HCT116 (cell line): ENCODE data around the gene PLPP7. TPM values are rescaled to one million over a fixed set of nuclear protein-coding genes. Genes with fewer than 3 reads are reported as not detected.

Experiments
- ATAC-seq: fragments of 200-7000 bp; cut with Tn5 transposase; 2 replicates; pipeline ENCODE4 v1.9.1; 2020; ENCODE audit warnings: mild to moderate bottlenecking, moderate library complexity
- BruUV-seq: library from RNA; stranded (reverse); fragments of 400-500 nt; replicated peaks from 2 replicates; lab custom pipeline; 2021; lab: Mats Ljungman, UMichigan
- CTCF ChIA-PET: fragments of 300-600 bp; sonication (Branson Sonifier 250); formaldehyde crosslinking; loops from one replicate; lab custom pipeline; 2021; ENCODE audit warnings: antibody characterized with exemption; lab: Charles Lee
- POLR2A ChIA-PET: fragments of 300-600, 350-600 bp; sonication (Branson Sonifier 250); formaldehyde crosslinking; loops from one replicate; lab custom pipeline; 2021; ENCODE audit warnings: antibody characterized with exemption; lab: Charles Lee
- RAD21 ChIA-PET, 2 experiments: fragments of 300-600 bp; sonication (Branson Sonifier 250); formaldehyde crosslinking; loops; one replicate each; lab custom pipeline; 2023; ENCODE audit warnings: low total read pairs in 2 of 2; ENCODE audit not compliant: uncharacterized antibody in 2 of 2, unreplicated experiment in 2 of 2, low non-redundant PET in 1 of 2; lab: Charles Lee
- DNase-seq: peaks from one replicate; pipeline ENCODE4 v3.0.0-alpha.2; 2010; ENCODE audit warnings: low read depth, low spot score
- H2AFZ ChIP-seq: fragments of 200-600 bp; shearing (Covaris generic), sonication (generic); 2 replicates; pipeline ENCODE4 v1.6.1; 2017; ENCODE audit warnings: low read depth, mixed run types, mixed read lengths, antibody characterized with exemption, low read length; ENCODE audit not compliant: poor library complexity, severe bottlenecking
- H3K27ac ChIP-seq: 2 replicates; pipeline ENCODE4 v1.5.1; 2012; ENCODE audit warnings: low read depth, low read length
- H3K27me3 ChIP-seq: fragments of 200-600 bp; sonication (generic); 2 replicates; pipeline ENCODE4 v1.6.1; 2016; ENCODE audit warnings: mixed run types, low read length, mixed read lengths; ENCODE audit not compliant: insufficient read depth
- H3K36me3 ChIP-seq, 2 experiments: fragments of 200-500 bp in 1 of 2; fragments of 200-600 bp in 1 of 2; sonication (Bioruptor generic) in 1 of 2; sonication (generic) in 1 of 2; 2 replicates each; pipeline versions ENCODE4 v1.5.1 to v1.6.1; 2014 to 2016; ENCODE audit warnings: low read length in 2 of 2, inconsistent platforms in 1 of 2, mixed read lengths in 1 of 2, mixed run types in 1 of 2; ENCODE audit not compliant: insufficient read depth in 2 of 2, control insufficient read depth in 1 of 2
- H3K4me1 ChIP-seq, 2 experiments: fragments of 200-600 bp in 1 of 2; sonication (generic) in 1 of 2; 2 replicates each; pipeline versions ENCODE4 v1.5.1 to v1.6.1; 2012 to 2017; ENCODE audit warnings: low read length in 2 of 2, inconsistent platforms in 1 of 2, mild to moderate bottlenecking in 1 of 2, mixed read lengths in 1 of 2, mixed run types in 1 of 2, moderate library complexity in 1 of 2; ENCODE audit not compliant: insufficient read depth in 2 of 2, control insufficient read depth in 1 of 2
- H3K4me2 ChIP-seq: fragments of 200-600 bp; sonication (generic); 2 replicates; pipeline ENCODE4 v1.6.1; 2017; ENCODE audit warnings: mixed run types, low read length, mixed read lengths
- H3K4me3 ChIP-seq, 2 experiments: fragments of 200-600 bp in 1 of 2; sonication (generic) in 1 of 2; replicated peaks in 1 of 2; 2 replicates each; pipeline ENCODE4 v1.5.1; 2011 to 2016; ENCODE audit warnings: low read length in 2 of 2, control low read depth in 1 of 2, low read depth in 1 of 2, mild to moderate bottlenecking in 1 of 2, mixed read lengths in 1 of 2, mixed run types in 1 of 2
- H3K79me2 ChIP-seq: fragments of 200-600 bp; sonication (generic); 2 replicates; pipeline ENCODE4 v1.6.1; 2017; ENCODE audit warnings: mild to moderate bottlenecking, mixed run types, low read length, moderate library complexity, mixed read lengths; ENCODE audit not compliant: insufficient read depth
- H3K9ac ChIP-seq: fragments of 200-600 bp; sonication (generic); 2 replicates; pipeline ENCODE4 v1.6.1; 2016; ENCODE audit warnings: low read length, mixed read lengths
- H3K9me2 ChIP-seq: fragments of 200-600 bp; sonication (generic), shearing (Covaris generic); 2 replicates; pipeline ENCODE4 v1.6.1; 2017; ENCODE audit warnings: mixed run types, mild to moderate bottlenecking, moderate library complexity; ENCODE audit not compliant: insufficient read depth
- H3K9me3 ChIP-seq, 2 experiments: fragments of 200-500 bp in 1 of 2; fragments of 200-600 bp in 1 of 2; sonication (Bioruptor generic) in 1 of 2; sonication (generic) in 1 of 2; 2 replicates each; pipeline ENCODE4 v1.6.1; 2014 to 2017; ENCODE audit warnings: low read length in 2 of 2, mixed read lengths in 2 of 2, inconsistent platforms in 1 of 2, low read depth in 1 of 2, mild to moderate bottlenecking in 1 of 2, mixed run types in 1 of 2, moderate library complexity in 1 of 2; ENCODE audit not compliant: control insufficient read depth in 1 of 2, insufficient read depth in 1 of 2
- H4K20me1 ChIP-seq: fragments of 200-600 bp; sonication (generic), shearing (Covaris generic); 2 replicates; pipeline ENCODE4 v1.6.1; 2017; ENCODE audit warnings: mixed run types, mild to moderate bottlenecking, moderate library complexity; ENCODE audit not compliant: insufficient read depth
- CEBPB ChIP-seq: IDR thresholded peaks from 2 replicates; pipeline ENCODE4 v1.6.1; 2012; ENCODE audit warnings: low read depth
- EZH2 ChIP-seq: fragments of 200-600 bp; sonication (generic); IDR thresholded peaks from 2 replicates; pipeline ENCODE4 v1.6.1; 2017; ENCODE audit warnings: antibody characterized with exemption, mixed run types
- EZH2phosphoT487 ChIP-seq: fragments of 200-600 bp; IDR thresholded peaks from 2 replicates; pipeline ENCODE4 v1.6.1; 2018; ENCODE audit warnings: antibody characterized with exemption, borderline replicate concordance
- FOSL1 ChIP-seq: IDR thresholded peaks from 2 replicates; pipeline ENCODE4 v1.6.1; 2012; ENCODE audit warnings: low read depth
- POLR2A ChIP-seq: IDR thresholded peaks from 2 replicates; pipeline ENCODE4 v1.7.0; 2011; ENCODE audit warnings: borderline replicate concordance; ENCODE audit not compliant: insufficient read depth, insufficient read length; ENCODE audit errors: extremely low read depth
- RAD21 ChIP-seq: IDR thresholded peaks from 2 replicates; pipeline ENCODE4 v1.6.1; 2012; ENCODE audit warnings: low read depth, mild to moderate bottlenecking
- SP1 ChIP-seq: IDR thresholded peaks from 2 replicates; pipeline ENCODE4 v1.6.1; 2012; ENCODE audit warnings: low read depth
- TCF7L2 ChIP-seq: IDR thresholded peaks from 2 replicates; pipeline ENCODE4 v1.7.0; 2011; ENCODE audit warnings: borderline replicate concordance, inconsistent platforms; ENCODE audit not compliant: insufficient read depth, insufficient read length; ENCODE audit errors: extremely low read depth
- YY1 ChIP-seq: IDR thresholded peaks from 2 replicates; pipeline ENCODE4 v1.6.1; 2011; ENCODE audit warnings: low read length, low read depth, moderate library complexity, mild to moderate bottlenecking; ENCODE audit not compliant: insufficient replicate concordance; ENCODE audit errors: extremely low read depth
- ZBTB33 ChIP-seq: IDR thresholded peaks from 2 replicates; pipeline ENCODE4 v1.6.1; 2011; ENCODE audit warnings: mild to moderate bottlenecking, low read length, moderate library complexity; ENCODE audit not compliant: insufficient replicate concordance; ENCODE audit errors: extremely low read depth
- intact Hi-C: fragments of 100-400 bp; cut with micrococcal nuclease; formaldehyde crosslinking; loops from 2 replicates; pipeline ENCODE4 v1.10.0; 2022
- total RNA-seq: library from RNA; stranded (reverse); gene quantifications from one replicate; pipeline ENCODE4 v1.2.1, GENCODE V29; 2021; ENCODE audit not compliant: unreplicated experiment
- TF ChIP-seq, protein P1 (sequence below): IDR thresholded peaks from 2 replicates; pipeline ENCODE4 v1.6.1; 2012

Gene PLPP7
- total RNA-seq, 1 experiment from 2014 or later, result 0.37 TPM

DNA sequence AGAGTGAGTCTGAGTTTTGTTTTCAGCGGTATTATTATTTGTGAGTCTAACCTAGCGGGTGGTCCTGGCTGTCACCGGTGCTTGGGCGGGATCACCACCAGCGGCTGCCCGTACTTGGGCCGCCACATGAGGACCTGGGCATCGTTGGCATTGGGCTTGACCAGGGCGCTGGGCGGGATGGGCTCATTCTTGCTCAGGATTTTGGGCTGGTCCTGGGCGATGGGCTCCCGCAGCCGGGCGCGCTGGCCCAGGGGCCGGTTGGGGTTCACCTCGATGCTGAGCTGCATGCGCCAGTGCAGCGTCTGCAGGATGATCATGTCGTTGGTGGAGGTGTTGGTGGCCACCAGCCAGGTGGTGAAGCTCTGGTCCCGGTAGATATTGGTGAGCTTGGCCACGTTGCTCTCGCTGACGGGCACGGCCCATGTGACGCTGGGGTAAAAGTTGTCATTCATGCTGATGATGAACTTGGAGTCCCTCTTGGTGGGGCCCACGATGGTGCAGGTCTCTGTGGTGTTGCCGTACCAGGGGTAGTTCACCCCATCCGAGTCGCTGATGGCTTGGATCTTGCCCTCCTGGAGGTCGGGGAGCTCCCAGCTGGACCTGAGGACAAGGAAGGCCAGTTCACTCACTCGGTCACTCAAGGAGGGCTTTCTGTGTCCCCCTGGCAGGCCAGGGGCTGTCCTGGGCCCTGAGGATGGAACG is 28.6 kb upstream of the PLPP7 start:
- no peak for DNase-seq
- CTCF ChIA-PET, result no interaction called here

More for the DNA sequence above, 28.6 kb upstream of the PLPP7 start:
- Histone ChIP-seq H3K4me2 (no peak overlapping the region), H4K20me1 (no peaks in the 10 kb centered on the region), H3K9me2 (no peaks in the 10 kb centered on the region), H3K79me2 (no peaks in the 10 kb centered on the region), H3K36me3 (no peaks in the 10 kb centered on the region), H3K4me1 (peaks cover 0 to 4% of the 10 kb centered on the region in 2 experiments; a peak in 1 of 4 replicates)
- intact Hi-C loops, result no loop called here
- ATAC-seq, result no peak
- TF ChIP-seq EZH2phosphoT487 (no peak), RAD21 (no peak), EZH2 (no peak), CEBPB (no peak), ZBTB33 (no peak), YY1 (no peak), POLR2A (no peak), TCF7L2 (no peak), FOSL1 (no peak), SP1 (no peak)
- TF ChIP-seq, protein P1, sequence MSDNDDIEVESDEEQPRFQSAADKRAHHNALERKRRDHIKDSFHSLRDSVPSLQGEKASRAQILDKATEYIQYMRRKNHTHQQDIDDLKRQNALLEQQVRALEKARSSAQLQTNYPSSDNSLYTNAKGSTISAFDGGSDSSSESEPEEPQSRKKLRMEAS, result no peak
- TF ChIP-seq, all 23 proteins: peak for 0
- Histone ChIP-seq H3K9me3 (no peaks in the 10 kb centered on the region), H3K4me3 (no peak overlapping the region), H3K27ac (no peak overlapping the region), H2AFZ (no peak overlapping the region), H3K27me3 (no peaks in the 10 kb centered on the region), H3K9ac (no peak overlapping the region)
- RAD21 ChIA-PET, result no interaction called here
- no TSS peak for BruUV-seq
- POLR2A ChIA-PET, result no interaction called here
